BE2C (cell line): ENCODE results near the gene TGM2.

ENCODE experiments used
- DNase-seq: peaks from one replicate; pipeline ENCODE4 v3.0.0-alpha.2; 2020
- H3K27me3 ChIP-seq: fragments of 250-450 bp; sonication (Bioruptor Pico); 2 replicates; pipeline ENCODE4 v1.5.1; 2020; ENCODE audit warnings: mild to moderate bottlenecking
- H3K36me3 ChIP-seq: fragments of 250-450 bp; sonication (Bioruptor Pico); 2 replicates; pipeline ENCODE4 v1.5.1; 2020; ENCODE audit warnings: mild to moderate bottlenecking
- H3K4me1 ChIP-seq: fragments of 250-450 bp; sonication (Bioruptor Pico); 2 replicates; pipeline ENCODE4 v1.5.1; 2020
- H3K4me3 ChIP-seq: 2 replicates; pipeline ENCODE4 v1.5.1; 2011; ENCODE audit warnings: low read depth, low read length
- H3K9me3 ChIP-seq: fragments of 250-450 bp; sonication (Bioruptor Pico); 2 replicates; pipeline ENCODE4 v1.5.1; 2020
- TF ChIP-seq, protein P1 (sequence below): IDR thresholded peaks from 2 replicates; pipeline ENCODE4 v1.5.1; 2012; ENCODE audit warnings: mild to moderate bottlenecking, low read depth, low read length

The TGM2 gene

GRCh38 chr20:38117205-38117604 is 47.9 kb downstream of the TGM2 start:
- H3K9me3 ChIP-seq, result no peaks in the 10 kb centered on the region
- DNase-seq, result no peak
- H3K36me3 ChIP-seq, result no peaks in the 10 kb centered on the region
- no peaks in the 10 kb centered on the region for H3K27me3 ChIP-seq
- TF ChIP-seq, protein P1, sequence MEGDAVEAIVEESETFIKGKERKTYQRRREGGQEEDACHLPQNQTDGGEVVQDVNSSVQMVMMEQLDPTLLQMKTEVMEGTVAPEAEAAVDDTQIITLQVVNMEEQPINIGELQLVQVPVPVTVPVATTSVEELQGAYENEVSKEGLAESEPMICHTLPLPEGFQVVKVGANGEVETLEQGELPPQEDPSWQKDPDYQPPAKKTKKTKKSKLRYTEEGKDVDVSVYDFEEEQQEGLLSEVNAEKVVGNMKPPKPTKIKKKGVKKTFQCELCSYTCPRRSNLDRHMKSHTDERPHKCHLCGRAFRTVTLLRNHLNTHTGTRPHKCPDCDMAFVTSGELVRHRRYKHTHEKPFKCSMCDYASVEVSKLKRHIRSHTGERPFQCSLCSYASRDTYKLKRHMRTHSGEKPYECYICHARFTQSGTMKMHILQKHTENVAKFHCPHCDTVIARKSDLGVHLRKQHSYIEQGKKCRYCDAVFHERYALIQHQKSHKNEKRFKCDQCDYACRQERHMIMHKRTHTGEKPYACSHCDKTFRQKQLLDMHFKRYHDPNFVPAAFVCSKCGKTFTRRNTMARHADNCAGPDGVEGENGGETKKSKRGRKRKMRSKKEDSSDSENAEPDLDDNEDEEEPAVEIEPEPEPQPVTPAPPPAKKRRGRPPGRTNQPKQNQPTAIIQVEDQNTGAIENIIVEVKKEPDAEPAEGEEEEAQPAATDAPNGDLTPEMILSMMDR, result no peak
- H3K4me1 ChIP-seq, result peaks cover 16% of the 10 kb centered on the region
- no peak overlapping the region for H3K4me3 ChIP-seq

GRCh38 chr20:38116409-38117165 is 48.5 kb downstream of the TGM2 start:
- no peak for DNase-seq
- Histone ChIP-seq H3K9me3 (no peaks in the 10 kb centered on the region), H3K27me3 (no peaks in the 10 kb centered on the region), H3K36me3 (no peaks in the 10 kb centered on the region), H3K4me1 (peaks cover 16% of the 10 kb centered on the region), H3K4me3 (no peak overlapping the region)
- TF ChIP-seq, protein P1, result no peak

DNA sequence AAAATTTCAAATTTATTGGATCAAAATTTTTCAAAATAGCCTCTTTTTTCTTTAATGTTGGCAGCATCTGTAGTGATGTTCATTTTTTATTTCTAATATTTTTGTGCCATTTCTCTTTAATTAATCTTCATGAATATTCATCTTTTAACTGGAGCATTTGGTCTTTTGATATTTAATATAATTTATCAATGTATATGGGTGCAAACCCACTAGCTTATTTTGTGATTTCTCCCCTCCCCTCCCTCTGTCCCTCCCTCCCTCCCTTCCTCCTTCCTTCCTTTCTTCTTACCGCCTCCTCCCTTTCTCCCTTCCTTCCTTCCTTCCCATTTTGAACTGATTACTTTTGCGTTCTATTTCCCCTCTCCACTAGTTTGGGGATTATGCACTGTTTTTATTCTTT is 49.2 kb downstream of the TGM2 start:
- no peaks in the 10 kb centered on the region for H3K27me3 ChIP-seq
- H3K9me3 ChIP-seq, result no peaks in the 10 kb centered on the region
- H3K4me3 ChIP-seq, result no peak overlapping the region
- no peak for DNase-seq
- TF ChIP-seq, protein P1, result no peak
- H3K4me1 ChIP-seq, result peaks cover 16% of the 10 kb centered on the region
- no peaks in the 10 kb centered on the region for H3K36me3 ChIP-seq

- TF ChIP-seq, protein P1, result peak; percentile 39
- H3K36me3 ChIP-seq, result no peaks in the 10 kb centered on the region
- no peaks in the 10 kb centered on the region for H3K9me3 ChIP-seq
- DNase-seq, result no peak
- no peaks in the 10 kb centered on the region for H3K27me3 ChIP-seq
- H3K4me1 ChIP-seq, result peaks cover 23% of the 10 kb centered on the region
- H3K4me3 ChIP-seq, result no peak overlapping the region
Observed at GRCh38 chr20:38115205-38115604, 49.9 kb downstream of the TGM2 start.

DNA sequence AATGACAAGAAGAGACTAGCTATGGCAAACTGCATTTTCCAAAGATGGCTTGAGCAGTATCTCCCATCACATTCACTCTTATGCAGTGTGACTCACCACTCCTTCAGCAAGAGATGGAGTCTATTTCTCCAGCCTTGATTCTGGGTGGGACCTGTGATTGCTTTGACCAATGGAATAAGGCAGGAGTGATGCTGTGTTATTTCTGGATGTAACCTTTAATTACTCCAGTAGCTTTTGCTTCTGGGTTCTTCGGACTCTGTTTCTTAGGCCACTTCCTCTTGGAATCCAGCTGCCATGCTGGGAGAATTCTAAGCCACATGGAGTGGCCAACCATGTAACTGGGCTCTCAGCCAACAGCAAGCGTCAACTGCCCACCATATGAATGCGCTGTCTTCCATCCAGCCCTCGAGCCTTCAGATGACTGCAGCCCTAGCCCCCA is 50.7 kb downstream of the TGM2 start:
- no peaks in the 10 kb centered on the region for H3K27me3 ChIP-seq
- no peaks in the 10 kb centered on the region for H3K9me3 ChIP-seq
- no peak for DNase-seq
- peaks cover 25% of the 10 kb centered on the region for H3K4me1 ChIP-seq
- TF ChIP-seq, protein P1, result no peak
- H3K4me3 ChIP-seq, result no peak overlapping the region
- H3K36me3 ChIP-seq, result no peaks in the 10 kb centered on the region
